KMS-11 (cell line): ENCODE measurements around the gene TK2.
"Not testable (repeated sequence)": the region's sequence is repeated elsewhere in the genome, so short reads cannot be mapped to it uniquely, and the experiment has no call there.

Source experiments
- H2AFZ ChIP-seq: fragments of 200-600 bp; sonication (generic); 2 replicates; pipeline ENCODE4 v1.6.1; 2016; ENCODE audit warnings: antibody characterized with exemption, mixed run types, low read depth
- H3K27ac ChIP-seq: fragments of 200-600 bp; sonication (generic); 2 replicates; pipeline ENCODE4 v1.6.1; 2016; ENCODE audit warnings: mild to moderate bottlenecking, mixed run types
- H3K27me3 ChIP-seq: fragments of 200-600 bp; sonication (generic); 2 replicates; pipeline ENCODE4 v1.6.1; 2017; ENCODE audit warnings: mild to moderate bottlenecking, low read depth, mixed run types, moderate library complexity; ENCODE audit not compliant: insufficient read depth
- H3K36me3 ChIP-seq: fragments of 200-600 bp; sonication (generic); 2 replicates; pipeline ENCODE4 v1.6.1; 2017; ENCODE audit warnings: mild to moderate bottlenecking, mixed run types; ENCODE audit not compliant: insufficient read depth
- H3K4me1 ChIP-seq: fragments of 200-600 bp; sonication (generic); 2 replicates; pipeline ENCODE4 v1.6.1; 2016; ENCODE audit warnings: mild to moderate bottlenecking, low read depth, mixed run types; ENCODE audit not compliant: poor library complexity, severe bottlenecking
- H3K4me2 ChIP-seq: fragments of 200-600 bp; sonication (generic); 2 replicates; pipeline ENCODE4 v1.7.0; 2016; ENCODE audit warnings: mild to moderate bottlenecking, mixed run types
- H3K4me3 ChIP-seq: fragments of 200-600 bp; sonication (generic); IDR thresholded peaks from 2 replicates; pipeline ENCODE4 v1.6.1; 2017; ENCODE audit warnings: low read depth, low read length, mixed read lengths; ENCODE audit not compliant: insufficient read depth
- H3K79me2 ChIP-seq: fragments of 200-600 bp; sonication (generic); 2 replicates; pipeline ENCODE4 v1.6.1; 2016; ENCODE audit warnings: low read depth, mixed run types; ENCODE audit not compliant: insufficient read depth
- H3K9ac ChIP-seq: fragments of 200-600 bp; sonication (generic); 2 replicates; pipeline ENCODE4 v1.6.1; 2016; ENCODE audit warnings: mild to moderate bottlenecking, mixed run types
- H4K20me1 ChIP-seq: fragments of 200-600 bp; sonication (generic); 2 replicates; pipeline ENCODE4 v1.6.1; 2016; ENCODE audit warnings: mild to moderate bottlenecking, mixed run types; ENCODE audit not compliant: insufficient read depth
- CTCF ChIP-seq: fragments of 200-600 bp; sonication (generic); conservative IDR thresholded peaks from 2 replicates; pipeline ENCODE4 v1.6.1; 2017; ENCODE audit warnings: low read depth, mild to moderate bottlenecking, antibody characterized with exemption, low read length, moderate library complexity, mixed read lengths

Gene TK2

GRCh38 chr16:66517586-66518263, 32.2 kb downstream of the TK2 start:
- peak overlapping the region; percentile 97 for H3K4me2 ChIP-seq
- H2AFZ ChIP-seq, result peak overlapping the region; percentile 35
- TF ChIP-seq CTCF, result no peak
- H3K27ac ChIP-seq, result peak overlapping the region; percentile 98
- no peak overlapping the region for H3K4me3 ChIP-seq
- H3K4me1 ChIP-seq, result peaks cover 70% of the 10 kb centered on the region
- H3K36me3 ChIP-seq, result no peaks in the 10 kb centered on the region
- H3K27me3 ChIP-seq, result no peaks in the 10 kb centered on the region
- peak overlapping the region; percentile 84 for H3K9ac ChIP-seq
- no peaks in the 10 kb centered on the region for H4K20me1 ChIP-seq
- H3K79me2 ChIP-seq, result no peaks in the 10 kb centered on the region

GRCh38 chr16:66516808-66517585, 32.9 kb downstream of the TK2 start:
- peak overlapping the region; percentile 84 for H3K9ac ChIP-seq
- H3K4me1 ChIP-seq, result peaks cover 65% of the 10 kb centered on the region
- no peak for TF ChIP-seq CTCF
- no peaks in the 10 kb centered on the region for H3K79me2 ChIP-seq
- H3K36me3 ChIP-seq, result no peaks in the 10 kb centered on the region
- peak overlapping the region; percentile 98 for H3K27ac ChIP-seq
- peak overlapping the region; percentile 35 for H2AFZ ChIP-seq
- H3K4me2 ChIP-seq, result peak overlapping the region; percentile 97
- no peak overlapping the region for H3K4me3 ChIP-seq
- H3K27me3 ChIP-seq, result no peaks in the 10 kb centered on the region
- H4K20me1 ChIP-seq, result no peaks in the 10 kb centered on the region

- Histone ChIP-seq H3K4me1 (peaks cover 65% of the 10 kb centered on the region), H3K36me3 (no peaks in the 10 kb centered on the region), H3K79me2 (no peaks in the 10 kb centered on the region), H3K27ac (peak overlapping the region; percentile 98), H2AFZ (peak overlapping the region; percentile 35; the same call in 1 of the 2 replicates), H3K4me2 (peak overlapping the region; percentile 97), H3K27me3 (no peaks in the 10 kb centered on the region), H3K9ac (peak overlapping the region; percentile 84), H4K20me1 (no peaks in the 10 kb centered on the region), H3K4me3 (no peak overlapping the region)
- TF ChIP-seq CTCF, result no peak
Measured at GRCh38 chr16:66516509-66516807, 33.5 kb downstream of the TK2 start.

GRCh38 chr16:66515596-66516508, 34.1 kb downstream of the TK2 start:
- Histone ChIP-seq H3K27me3 (no peaks in the 10 kb centered on the region), H3K27ac (peak overlapping the region; percentile 98), H3K4me1 (peaks cover 63% of the 10 kb centered on the region), H3K4me3 (no peak overlapping the region), H3K9ac (peak overlapping the region; percentile 84), H3K4me2 (peak overlapping the region; percentile 97), H3K36me3 (no peaks in the 10 kb centered on the region), H2AFZ (peak overlapping the region; percentile 35; the same call in 1 of the 2 replicates), H4K20me1 (no peaks in the 10 kb centered on the region), H3K79me2 (no peaks in the 10 kb centered on the region)
- peak; percentile 57 for TF ChIP-seq CTCF

- not testable (repeated sequence) for H3K4me3 ChIP-seq, H2AFZ ChIP-seq, H3K27ac ChIP-seq
Measured at GRCh38 chr16:66514980-66515595, 34.8 kb downstream of the TK2 start.

GRCh38 chr16:66514391-66514790, 35.5 kb downstream of the TK2 start:
- not testable (repeated sequence) for H3K27me3 ChIP-seq, H3K27ac ChIP-seq, H3K4me2 ChIP-seq

More at GRCh38 chr16:66514980-66515595, 34.8 kb downstream of the TK2 start:
- H3K4me1 ChIP-seq, result peaks cover 56% of the 10 kb centered on the region
- H3K36me3 ChIP-seq, H3K9ac ChIP-seq, H3K79me2 ChIP-seq, H3K27me3 ChIP-seq, H3K4me2 ChIP-seq, H4K20me1 ChIP-seq: not testable (repeated sequence)

More at GRCh38 chr16:66514391-66514790, 35.5 kb downstream of the TK2 start:
- H3K36me3 ChIP-seq, H4K20me1 ChIP-seq, H3K4me3 ChIP-seq, H2AFZ ChIP-seq, H3K79me2 ChIP-seq, H3K9ac ChIP-seq: not testable (repeated sequence)
- H3K4me1 ChIP-seq, result peaks cover 49% of the 10 kb centered on the region
